Coronary artery (tissue), 2 donors: Measurements from ENCODE around the gene RACK1.

Experiments
- DNase-seq: peaks from one replicate; pipeline ENCODE4 v3.0.0-alpha.2; 2017; ENCODE audit warnings: low spot score
- H3K27ac ChIP-seq, 2 donors: fragments of 200-600 bp; sonication (generic); one replicate each; pipeline ENCODE4 v1.5.1; 2016 to 2019
- H3K4me3 ChIP-seq: fragments of 200-600 bp; sonication (generic); 2 replicates; pipeline ENCODE4 v1.5.1; 2016; ENCODE audit warnings: mild to moderate bottlenecking, moderate library complexity
- TF ChIP-seq, protein P1 (sequence below): fragments of 200-600 bp; sonication (generic); IDR thresholded peaks from one replicate; pipeline ENCODE4 v1.5.1; 2019; ENCODE audit warnings: antibody characterized with exemption

The RACK1 gene

DNA sequence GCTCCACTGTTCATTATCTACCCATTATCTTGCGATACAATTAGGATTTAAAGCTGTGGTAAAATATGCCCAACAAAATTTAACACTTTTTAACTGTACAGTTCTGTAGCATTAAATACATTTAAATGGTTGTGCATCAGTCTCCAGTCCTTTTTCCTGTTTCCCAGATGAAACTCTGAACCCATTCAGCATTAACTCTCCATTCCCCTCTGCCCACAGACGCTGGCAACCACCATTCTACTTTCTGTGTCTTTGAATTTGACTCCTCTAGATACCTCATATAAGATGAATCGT lies 35.8 kb downstream of the RACK1 start:
- no peak for DNase-seq
- Histone ChIP-seq H3K4me3 (no peak overlapping the region), H3K27ac (peak overlapping the region in 1 of 2 donors; percentile 72)
- TF ChIP-seq, protein P1, sequence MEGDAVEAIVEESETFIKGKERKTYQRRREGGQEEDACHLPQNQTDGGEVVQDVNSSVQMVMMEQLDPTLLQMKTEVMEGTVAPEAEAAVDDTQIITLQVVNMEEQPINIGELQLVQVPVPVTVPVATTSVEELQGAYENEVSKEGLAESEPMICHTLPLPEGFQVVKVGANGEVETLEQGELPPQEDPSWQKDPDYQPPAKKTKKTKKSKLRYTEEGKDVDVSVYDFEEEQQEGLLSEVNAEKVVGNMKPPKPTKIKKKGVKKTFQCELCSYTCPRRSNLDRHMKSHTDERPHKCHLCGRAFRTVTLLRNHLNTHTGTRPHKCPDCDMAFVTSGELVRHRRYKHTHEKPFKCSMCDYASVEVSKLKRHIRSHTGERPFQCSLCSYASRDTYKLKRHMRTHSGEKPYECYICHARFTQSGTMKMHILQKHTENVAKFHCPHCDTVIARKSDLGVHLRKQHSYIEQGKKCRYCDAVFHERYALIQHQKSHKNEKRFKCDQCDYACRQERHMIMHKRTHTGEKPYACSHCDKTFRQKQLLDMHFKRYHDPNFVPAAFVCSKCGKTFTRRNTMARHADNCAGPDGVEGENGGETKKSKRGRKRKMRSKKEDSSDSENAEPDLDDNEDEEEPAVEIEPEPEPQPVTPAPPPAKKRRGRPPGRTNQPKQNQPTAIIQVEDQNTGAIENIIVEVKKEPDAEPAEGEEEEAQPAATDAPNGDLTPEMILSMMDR, result no peak

DNA sequence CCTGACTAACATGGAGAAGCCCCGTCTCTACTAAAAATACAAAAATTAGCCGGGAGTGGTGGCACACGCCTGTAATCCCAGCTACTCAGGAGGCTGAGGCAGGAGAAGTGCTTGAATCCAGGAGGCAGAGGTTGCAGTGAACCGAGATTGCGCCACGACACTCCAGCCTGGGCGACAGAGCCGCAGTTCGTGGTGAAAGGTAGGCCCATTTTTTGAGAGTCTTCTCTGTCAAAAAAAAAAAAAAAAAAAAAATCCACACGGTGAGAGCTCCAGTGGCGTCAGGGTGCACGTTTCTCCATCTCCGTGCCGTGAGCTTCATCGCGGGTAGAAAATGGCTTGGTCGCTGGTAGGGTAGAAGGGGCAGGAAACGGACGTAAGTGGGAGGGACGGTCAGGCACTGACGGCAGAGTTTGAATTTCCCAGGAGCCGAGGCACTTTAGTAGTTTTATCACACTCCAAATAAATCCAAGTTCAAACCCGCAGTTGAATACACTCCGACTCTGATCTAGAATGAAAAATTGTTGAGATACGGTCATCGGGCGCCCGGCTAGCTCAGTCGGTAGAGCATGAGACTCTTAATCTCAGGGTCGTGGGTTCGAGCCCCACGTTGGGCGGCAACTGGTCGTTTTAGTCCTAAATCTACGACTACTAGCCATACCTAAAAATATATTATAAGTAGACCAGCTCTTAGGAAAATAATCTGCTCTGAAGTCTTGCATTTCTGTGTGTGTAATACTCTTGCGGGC lies 36.3 kb downstream of the RACK1 start:
- no peak for DNase-seq
- TF ChIP-seq, protein P1, result no peak
- Histone ChIP-seq H3K27ac (peak overlapping the region; percentile 72 to 92), H3K4me3 (peak overlapping the region; percentile 82)

DNA sequence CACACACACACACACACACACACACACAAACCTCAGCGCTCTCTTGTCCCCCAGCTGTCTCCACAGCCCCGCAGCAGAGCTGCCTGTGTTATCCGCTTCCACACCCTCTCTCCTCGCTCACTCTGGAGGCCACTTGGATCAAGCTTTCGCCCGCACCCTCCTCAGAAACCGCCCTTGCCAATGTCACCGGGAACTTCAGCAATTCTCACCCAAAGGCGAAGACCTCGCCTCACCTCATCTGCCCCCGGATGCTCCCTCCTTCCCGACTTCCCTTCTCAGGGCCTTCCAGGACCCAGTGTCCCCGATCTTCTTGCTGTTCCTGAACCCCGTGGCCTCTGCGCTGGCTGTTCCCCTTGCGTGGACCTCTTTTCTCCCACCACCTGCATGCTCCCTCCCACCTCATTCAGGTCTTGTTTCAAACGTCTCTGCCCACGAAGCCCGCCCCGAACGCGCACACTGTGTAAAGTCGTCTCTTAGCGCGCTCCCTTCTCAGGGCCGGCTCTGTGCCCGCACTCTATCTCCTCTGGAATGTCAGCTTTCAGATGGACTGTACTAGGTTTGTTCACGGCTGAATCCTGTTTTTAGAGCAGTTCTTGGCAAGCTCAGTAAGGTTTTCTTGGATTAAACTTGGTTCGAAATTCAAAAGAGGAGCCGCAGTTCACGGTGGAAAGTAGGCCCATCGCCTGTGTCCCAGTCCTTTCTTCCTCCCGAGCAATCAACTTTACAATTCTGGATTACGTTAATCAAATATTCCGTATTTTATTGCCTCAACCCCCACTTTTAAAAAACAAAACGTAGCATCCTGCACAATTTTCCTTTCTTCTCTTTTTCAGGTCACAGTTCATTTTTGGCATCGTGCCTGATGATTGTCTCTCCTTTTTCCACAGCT lies 37.7 kb downstream of the RACK1 start:
- no peak for DNase-seq
- TF ChIP-seq, protein P1, result no peak
- peak overlapping the region; percentile 72 to 92 for H3K27ac ChIP-seq
- peak overlapping the region; percentile 82 for H3K4me3 ChIP-seq

DNA sequence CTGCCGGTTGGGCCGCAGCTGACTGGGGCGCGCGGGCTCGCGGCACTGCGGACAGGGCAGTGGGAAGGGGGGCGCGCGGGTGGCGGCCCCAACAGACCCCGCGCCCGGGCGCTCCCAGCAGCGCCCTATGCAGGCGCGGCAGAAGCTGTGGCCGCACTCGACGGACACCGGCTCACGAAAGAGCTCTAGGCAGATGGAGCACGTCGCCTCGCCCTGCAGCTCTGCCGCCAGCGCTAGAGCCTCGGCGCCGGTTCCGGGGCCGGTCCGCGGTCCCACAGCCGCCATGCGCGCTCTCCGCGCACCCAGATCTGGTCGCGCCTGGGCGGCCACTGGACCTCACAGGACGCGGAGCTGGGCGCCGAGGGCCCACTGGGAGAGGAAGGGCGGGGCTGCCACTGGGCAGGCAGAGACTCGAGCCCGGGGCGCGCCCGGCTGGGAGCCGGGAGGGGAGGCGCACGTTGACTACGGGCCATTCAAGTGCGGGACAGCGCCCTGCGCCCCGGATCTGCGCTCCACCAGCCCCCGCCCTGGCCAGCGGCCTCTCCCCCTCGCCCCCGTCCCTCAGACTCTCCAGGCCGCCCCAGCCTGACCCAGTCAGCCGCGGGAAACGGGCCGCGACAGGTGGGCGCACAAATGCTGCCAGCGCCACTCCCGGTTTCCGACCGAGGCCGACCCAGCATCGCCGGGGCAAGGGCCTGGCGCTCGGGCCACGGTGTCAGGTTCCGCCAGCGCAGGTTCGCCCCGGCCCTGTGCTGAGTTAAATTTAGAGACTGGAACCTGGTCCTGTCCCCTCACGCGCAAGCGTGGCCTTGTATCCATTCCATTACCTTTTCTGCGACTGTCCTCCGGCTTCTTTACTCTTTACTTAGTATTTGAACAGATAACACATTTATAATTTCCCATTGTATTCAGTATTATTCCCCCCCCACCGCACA lies 38.6 kb downstream of the RACK1 start, which contains the start of gene TRIM7:
TRIM7 (minus strand) TSS at position 371 of the 935 bp plus-strand sequence; CDS start at position 285, 86 bp downstream.
- H3K27ac ChIP-seq, result peak within 1 kb of the TSS; percentile 72 to 92
- peak within 1 kb of the TSS; percentile 82 for H3K4me3 ChIP-seq
- DNase-seq, result no peak
- TF ChIP-seq, protein P1, result no peak

DNA sequence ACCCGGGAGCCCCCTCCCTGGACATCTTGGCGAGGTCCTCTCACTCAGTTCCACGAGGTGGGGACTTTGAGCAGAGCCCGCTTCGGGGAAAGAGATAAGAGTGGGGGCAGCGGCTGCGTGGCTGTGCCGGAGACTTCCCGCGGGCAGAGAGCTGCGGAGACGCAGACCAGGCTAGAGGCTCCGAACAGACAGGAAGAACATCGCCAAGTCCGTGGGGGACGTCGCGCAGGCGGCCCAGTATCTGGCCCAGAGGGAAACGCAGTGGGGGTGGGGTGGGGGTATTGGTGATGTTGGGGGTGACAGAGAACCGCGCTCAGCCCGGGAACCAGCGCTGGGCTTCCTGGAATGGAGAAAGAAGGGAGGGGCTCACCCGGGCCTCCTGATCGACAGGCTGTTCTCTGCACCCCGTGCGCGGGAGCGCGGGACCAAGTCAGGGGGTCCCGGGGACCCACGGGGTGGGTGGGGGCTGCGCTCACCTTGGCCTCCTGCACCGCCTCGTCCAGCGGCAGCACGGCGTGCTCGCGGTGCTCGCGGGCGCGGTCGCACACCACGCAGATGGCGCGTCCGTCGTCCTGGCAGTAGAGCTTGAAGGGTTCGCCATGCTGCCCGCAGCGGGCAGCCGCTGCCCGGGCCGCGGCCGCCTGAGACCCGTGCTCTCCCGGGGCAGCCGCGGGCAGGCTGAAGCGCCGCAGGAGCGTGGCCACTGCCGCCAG lies 39.4 kb downstream of the RACK1 start:
- DNase-seq, result no peak
- H3K4me3 ChIP-seq, result peak overlapping the region; percentile 82
- TF ChIP-seq, protein P1, result no peak
- H3K27ac ChIP-seq, result peak overlapping the region; percentile 72 to 92

DNA sequence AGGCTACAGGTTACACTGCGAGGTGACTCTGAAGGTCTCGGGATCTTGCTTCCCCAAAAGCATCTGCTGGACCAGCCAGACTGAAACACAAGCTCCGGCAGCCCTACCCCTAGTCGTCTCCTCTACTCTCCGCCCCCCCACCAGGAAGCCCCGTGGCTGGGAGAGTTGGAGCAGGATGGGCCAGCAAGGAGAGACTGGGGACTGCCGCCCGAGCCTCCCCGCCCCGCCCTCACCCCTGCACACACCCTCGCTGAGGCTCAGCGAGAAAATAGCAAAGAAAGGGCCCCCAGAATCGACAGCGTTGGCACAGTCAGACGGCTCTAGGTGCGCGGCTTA lies 40.0 kb downstream of the RACK1 start:
- TF ChIP-seq, protein P1, result no peak
- no peak for DNase-seq
- H3K4me3 ChIP-seq, result peak overlapping the region; percentile 82
- H3K27ac ChIP-seq, result peak overlapping the region; percentile 72 to 92
